ENCODE data around the gene MTCL1.

The MTCL1 gene

GRCh38 chr18:8802017-8802672 is 96.8 kb downstream of the MTCL1 start:
- Mint-ChIP-seq H3K4me1 (peaks cover 42% of the 10 kb centered on the region), H3K36me3 (ENCODE audit: low read depth) (no peaks in the 10 kb centered on the region), H3K27ac (peak overlapping the region; percentile 20 to 70 (median 65)), H3K27me3 (ENCODE audit: low read depth) (no peaks in the 10 kb centered on the region), H3K9me3 (no peaks in the 10 kb centered on the region), H3K4me3 (no peak overlapping the region)
- TF ChIP-seq, protein P1, sequence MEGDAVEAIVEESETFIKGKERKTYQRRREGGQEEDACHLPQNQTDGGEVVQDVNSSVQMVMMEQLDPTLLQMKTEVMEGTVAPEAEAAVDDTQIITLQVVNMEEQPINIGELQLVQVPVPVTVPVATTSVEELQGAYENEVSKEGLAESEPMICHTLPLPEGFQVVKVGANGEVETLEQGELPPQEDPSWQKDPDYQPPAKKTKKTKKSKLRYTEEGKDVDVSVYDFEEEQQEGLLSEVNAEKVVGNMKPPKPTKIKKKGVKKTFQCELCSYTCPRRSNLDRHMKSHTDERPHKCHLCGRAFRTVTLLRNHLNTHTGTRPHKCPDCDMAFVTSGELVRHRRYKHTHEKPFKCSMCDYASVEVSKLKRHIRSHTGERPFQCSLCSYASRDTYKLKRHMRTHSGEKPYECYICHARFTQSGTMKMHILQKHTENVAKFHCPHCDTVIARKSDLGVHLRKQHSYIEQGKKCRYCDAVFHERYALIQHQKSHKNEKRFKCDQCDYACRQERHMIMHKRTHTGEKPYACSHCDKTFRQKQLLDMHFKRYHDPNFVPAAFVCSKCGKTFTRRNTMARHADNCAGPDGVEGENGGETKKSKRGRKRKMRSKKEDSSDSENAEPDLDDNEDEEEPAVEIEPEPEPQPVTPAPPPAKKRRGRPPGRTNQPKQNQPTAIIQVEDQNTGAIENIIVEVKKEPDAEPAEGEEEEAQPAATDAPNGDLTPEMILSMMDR (IDR thresholded peaks at IDR 0.05; ENCODE audit: unreplicated experiment in 3 of 3): no peak

DNA sequence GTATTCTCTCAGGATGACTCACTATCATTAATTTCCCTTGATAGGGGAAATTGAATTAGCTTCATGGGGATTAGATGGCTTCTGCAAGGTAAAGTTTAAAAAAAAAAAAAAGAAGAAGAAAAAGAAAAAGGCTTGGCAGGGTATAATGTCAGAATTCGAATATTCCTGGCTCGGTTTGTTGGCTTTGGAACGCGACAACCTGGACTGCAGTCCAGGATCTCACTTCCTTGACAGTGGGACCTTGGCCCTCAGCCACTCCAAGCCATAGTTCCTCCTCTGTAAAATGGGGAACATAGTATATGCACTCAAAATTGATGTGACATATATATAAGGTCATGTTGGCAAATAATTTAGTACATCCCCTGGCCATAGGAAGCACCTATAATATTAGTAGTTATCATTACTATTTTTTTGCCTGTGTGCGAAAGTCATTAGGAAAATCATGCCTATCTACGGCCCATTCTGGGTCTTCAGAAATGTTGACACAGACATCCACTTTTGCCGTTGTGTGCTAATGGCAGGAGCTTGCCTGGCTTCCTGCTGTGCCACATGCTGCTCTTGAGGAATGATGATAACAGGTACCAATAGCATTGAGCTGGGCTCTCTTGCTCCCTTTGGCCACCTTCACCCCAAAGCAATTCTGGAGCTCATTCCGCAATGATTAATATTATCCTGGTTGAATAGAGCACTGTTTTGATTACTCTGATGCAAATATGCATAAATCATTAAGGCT is 97.9 kb downstream of the MTCL1 start:
- H3K36me3 Mint-ChIP-seq (ENCODE audit: low read depth): no peaks in the 10 kb centered on the region
- no peak overlapping the region for H3K27ac Mint-ChIP-seq
- H3K27me3 Mint-ChIP-seq (ENCODE audit: low read depth): peaks cover 5% of the 10 kb centered on the region
- H3K4me1 Mint-ChIP-seq: peaks cover 35% of the 10 kb centered on the region
- H3K9me3 Mint-ChIP-seq: no peaks in the 10 kb centered on the region
- H3K4me3 Mint-ChIP-seq: no peak overlapping the region
- TF ChIP-seq, protein P1 (IDR thresholded peaks at IDR 0.05; ENCODE audit: unreplicated experiment in 3 of 3): no peak

DNA sequence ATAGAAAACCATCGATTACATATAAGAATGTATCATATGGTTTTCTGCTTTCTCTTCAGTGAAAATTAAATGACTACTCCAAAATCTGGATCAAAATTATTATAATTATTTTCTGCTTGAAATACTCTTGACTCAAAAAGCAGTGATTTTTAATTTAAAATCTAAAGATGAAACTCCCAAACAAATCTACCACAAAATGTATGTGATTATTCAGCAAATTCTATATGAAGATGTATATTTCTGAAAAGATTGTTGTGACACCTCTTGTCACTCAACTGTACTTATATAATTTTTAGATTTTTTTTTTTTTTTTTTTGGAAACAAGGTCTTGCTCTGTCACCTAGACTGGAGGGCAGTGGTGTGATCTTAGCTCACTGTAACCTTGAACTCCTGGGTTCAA is 98.6 kb downstream of the MTCL1 start:
- TF ChIP-seq, protein P1 (IDR thresholded peaks at IDR 0.05; ENCODE audit: unreplicated experiment in 3 of 3): no peak
- Mint-ChIP-seq H3K27me3 (ENCODE audit: low read depth) (peaks cover 5% of the 10 kb centered on the region), H3K9me3 (no peaks in the 10 kb centered on the region), H3K4me1 (peaks cover 35% of the 10 kb centered on the region), H3K4me3 (no peak overlapping the region), H3K36me3 (ENCODE audit: low read depth) (no peaks in the 10 kb centered on the region), H3K27ac (no peak overlapping the region)

DNA sequence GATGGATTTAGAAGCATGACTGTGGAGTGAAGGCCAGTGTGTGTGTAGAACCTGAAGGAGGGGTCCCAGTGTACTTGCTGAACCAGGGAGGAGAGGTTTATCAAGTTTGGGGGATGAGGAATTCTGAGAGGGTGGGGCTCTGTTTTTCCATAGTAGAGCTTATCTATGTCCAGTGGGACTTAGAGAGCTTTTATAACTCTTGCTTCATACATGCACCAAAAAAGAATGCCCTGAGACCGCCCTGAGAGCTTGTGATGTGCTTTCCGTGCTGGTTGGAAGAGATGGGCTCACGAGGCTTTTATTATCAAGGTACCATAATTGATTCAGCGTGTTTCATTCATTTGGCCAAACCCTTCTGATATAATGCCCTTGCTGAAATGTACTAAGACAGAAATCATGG is 100.2 kb downstream of the MTCL1 start:
- Mint-ChIP-seq H3K27me3 (ENCODE audit: low read depth) (peaks cover 5% of the 10 kb centered on the region), H3K4me3 (no peak overlapping the region), H3K27ac (peak overlapping the region in 2 of 3 experiments; percentile 8 to 38), H3K4me1 (peaks cover 20% of the 10 kb centered on the region), H3K9me3 (no peaks in the 10 kb centered on the region), H3K36me3 (ENCODE audit: low read depth) (no peaks in the 10 kb centered on the region)
- TF ChIP-seq, protein P1 (IDR thresholded peaks at IDR 0.05; ENCODE audit: unreplicated experiment in 3 of 3): no peak

GRCh38 chr18:8806100-8806797 is 100.9 kb downstream of the MTCL1 start:
- H3K36me3 Mint-ChIP-seq (ENCODE audit: low read depth): peaks cover 3% of the 10 kb centered on the region
- TF ChIP-seq, protein P1 (IDR thresholded peaks at IDR 0.05; ENCODE audit: unreplicated experiment in 3 of 3): no peak
- no peaks in the 10 kb centered on the region for H3K9me3 Mint-ChIP-seq
- peaks cover 15% of the 10 kb centered on the region for H3K4me1 Mint-ChIP-seq
- H3K4me3 Mint-ChIP-seq: no peak overlapping the region
- H3K27ac Mint-ChIP-seq: no peak overlapping the region
- H3K27me3 Mint-ChIP-seq (ENCODE audit: low read depth): peaks cover 5% of the 10 kb centered on the region
